Right lobe of liver (tissue), 4 donors: ENCODE results near the gene ZDHHC14.

Experiments
- POLR2A ChIP-seq: fragments of 450-650 bp; IDR thresholded peaks from one replicate; pipeline ENCODE4 v1.6.1; 2017; ENCODE audit warnings: antibody characterized with exemption, mild to moderate bottlenecking
- TF ChIP-seq, protein P1 (sequence below), 4 donors: fragments of 200-600 bp in 3 of 4; fragments of 450-650 bp in 1 of 4; IDR thresholded peaks; one replicate each; pipeline versions ENCODE4 v1.5.1 to v1.8.0; 2016 to 2022; ENCODE audit warnings: antibody characterized with exemption in 4 of 4, mild to moderate bottlenecking in 2 of 4
- donor health status: DM: no; HTN: no; CAD: no.
- donor health status: DM: no; HTN: no; CAD: no.
- donor health status: DM: no; HTN: yes; CAD: no.

DNA sequence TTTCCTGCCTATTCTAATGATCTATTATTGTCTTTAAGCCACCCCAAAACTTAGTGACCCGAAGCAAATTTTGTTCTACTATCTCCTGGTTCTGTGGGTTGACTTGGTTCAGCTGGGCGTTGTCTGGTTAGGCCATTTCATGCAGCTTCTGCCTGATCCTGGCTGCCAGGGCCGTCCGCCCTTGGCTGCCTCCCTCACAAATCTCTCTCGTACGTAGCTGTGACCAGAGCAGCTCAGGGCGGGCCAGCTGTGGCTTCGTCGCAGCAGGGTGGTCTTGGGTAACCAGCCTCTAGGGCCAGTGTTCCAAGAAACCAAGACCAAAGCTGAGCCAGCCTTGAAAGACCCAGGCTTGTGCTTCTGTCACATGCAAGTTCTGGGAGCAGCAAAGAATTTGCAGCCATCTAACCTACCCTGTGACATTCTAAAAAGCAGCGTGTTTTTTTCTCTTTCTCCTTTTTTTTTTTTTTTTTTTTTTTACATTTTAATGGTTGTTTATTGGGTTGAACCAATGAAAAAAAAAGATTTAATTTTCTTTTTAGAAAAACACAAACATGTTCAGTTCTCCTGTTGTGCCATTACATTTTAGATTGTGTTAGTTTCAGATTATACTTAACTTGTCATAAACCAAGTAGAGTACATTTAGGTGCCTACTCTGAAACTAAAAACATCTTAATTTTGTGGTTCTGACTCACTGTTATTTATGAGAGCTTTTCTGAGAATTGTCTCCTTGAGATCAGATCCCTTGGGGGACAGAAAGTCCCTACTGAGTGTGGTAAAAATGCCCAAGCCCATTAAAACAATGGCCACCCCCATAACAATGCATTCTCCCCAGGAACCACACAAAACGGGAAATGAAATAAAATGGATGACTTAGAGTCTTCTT lies 83.9 kb downstream of the ZDHHC14 start:
- TF ChIP-seq, protein P1, sequence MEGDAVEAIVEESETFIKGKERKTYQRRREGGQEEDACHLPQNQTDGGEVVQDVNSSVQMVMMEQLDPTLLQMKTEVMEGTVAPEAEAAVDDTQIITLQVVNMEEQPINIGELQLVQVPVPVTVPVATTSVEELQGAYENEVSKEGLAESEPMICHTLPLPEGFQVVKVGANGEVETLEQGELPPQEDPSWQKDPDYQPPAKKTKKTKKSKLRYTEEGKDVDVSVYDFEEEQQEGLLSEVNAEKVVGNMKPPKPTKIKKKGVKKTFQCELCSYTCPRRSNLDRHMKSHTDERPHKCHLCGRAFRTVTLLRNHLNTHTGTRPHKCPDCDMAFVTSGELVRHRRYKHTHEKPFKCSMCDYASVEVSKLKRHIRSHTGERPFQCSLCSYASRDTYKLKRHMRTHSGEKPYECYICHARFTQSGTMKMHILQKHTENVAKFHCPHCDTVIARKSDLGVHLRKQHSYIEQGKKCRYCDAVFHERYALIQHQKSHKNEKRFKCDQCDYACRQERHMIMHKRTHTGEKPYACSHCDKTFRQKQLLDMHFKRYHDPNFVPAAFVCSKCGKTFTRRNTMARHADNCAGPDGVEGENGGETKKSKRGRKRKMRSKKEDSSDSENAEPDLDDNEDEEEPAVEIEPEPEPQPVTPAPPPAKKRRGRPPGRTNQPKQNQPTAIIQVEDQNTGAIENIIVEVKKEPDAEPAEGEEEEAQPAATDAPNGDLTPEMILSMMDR (IDR thresholded peaks at IDR 0.05), result no peak
- no peak for TF ChIP-seq POLR2A
